Measurements from ENCODE around the gene LRRN4. TPM values are rescaled to one million over a fixed set of nuclear protein-coding genes. Genes with fewer than 3 reads are reported as not detected.

The LRRN4 gene
- not detected for total RNA-seq
- polyA plus RNA-seq = not detected
- 0 to 0.07 (median 0) reads per million in 6 experiments for total RNA-seq

DNA sequence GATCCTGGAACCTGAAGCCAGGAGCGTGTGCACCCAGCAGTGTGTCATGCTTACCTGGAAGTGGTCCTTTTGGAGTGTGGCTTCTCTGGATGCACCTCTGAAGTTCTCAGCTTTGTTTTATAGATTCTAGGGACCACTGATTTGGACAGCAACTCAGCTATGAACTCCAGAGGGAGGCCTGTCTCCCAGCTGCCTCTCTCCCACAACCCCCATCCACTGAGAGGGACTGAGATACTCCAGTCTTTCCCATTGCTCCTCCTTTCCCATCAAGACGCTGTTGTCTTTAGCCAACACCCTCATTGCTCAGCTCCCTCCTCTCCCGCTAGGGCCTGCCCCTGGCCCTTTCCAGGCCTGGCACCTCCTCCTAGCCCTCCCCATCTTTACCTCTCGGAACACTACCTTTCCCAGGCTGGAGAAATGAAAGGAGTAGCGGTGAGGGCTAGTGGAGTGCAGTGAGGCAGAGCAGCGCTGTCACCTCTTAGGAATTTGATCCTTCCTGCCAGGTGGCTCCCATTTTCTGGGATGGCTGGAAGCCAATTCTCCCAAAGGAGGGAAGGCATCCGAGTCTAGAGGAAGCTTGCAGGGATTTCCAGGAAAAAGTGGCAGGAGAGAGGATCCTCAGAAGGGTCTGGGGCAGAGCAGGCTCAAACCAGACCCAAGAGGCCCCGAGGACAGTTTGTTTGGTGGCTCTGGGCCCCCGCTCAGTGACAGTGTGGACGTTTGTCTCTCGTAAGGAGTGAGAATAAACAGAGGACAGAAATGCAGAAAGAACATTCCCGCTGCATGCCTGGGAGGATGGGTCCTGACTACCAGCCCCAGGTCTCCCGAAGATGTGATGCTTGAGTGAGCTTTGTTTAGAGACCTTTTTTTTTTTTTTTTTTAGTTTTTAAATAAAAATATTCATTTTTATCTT is at the start of gene LRRN4:
Gene LRRN4, minus strand, starts transcription at position 285 of the 913 bp plus-strand sequence. CDS start 1,261 bp downstream, outside the sequence.
- POLR2A ChIA-PET = no interaction called here
- ATAC-seq = no peak
- no peak for DNase-seq
- H3K4me1 Mint-ChIP-seq = peaks cover 3 to 17% (median 9%) of the 10 kb centered on the region in 4 donors
- H3K9me3 Mint-ChIP-seq = no peaks in the 10 kb centered on the region
- no peak within 1 kb of the TSS for H3K27ac Mint-ChIP-seq
- peaks cover 13 to 67% (median 37%) of the 10 kb centered on the region in 5 donors for H3K27me3 Mint-ChIP-seq
- H3K4me3 Mint-ChIP-seq = peak within 1 kb of the TSS in 6 of 10 donors; percentile 33 to 70 (median 58)
- peaks cover 0 to 3% (median 0%) of the 10 kb centered on the region in 3 donors for H3K36me3 Mint-ChIP-seq

DNA sequence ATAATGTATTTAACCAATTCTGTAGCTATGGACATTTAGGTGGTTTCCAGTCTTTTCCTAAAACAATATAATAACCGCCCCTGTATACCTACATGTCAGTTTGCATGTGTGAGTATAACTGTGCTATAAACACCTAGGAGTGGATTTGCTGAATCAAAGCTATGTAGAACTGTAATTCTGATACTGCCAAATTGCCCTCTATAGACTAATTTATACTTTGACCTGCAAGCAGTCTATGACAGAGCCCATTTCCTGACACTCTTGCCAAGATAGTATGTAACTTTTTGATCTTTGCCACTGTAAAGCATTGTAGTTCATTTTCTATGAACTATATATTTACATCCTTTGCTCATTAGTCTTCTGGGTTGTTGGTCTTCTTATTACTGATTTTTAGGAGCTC is 49.4 kb upstream of the LRRN4 start:
- Mint-ChIP-seq H3K27ac (no peak overlapping the region), H3K4me1 (no peaks in the 10 kb centered on the region), H3K4me3 (no peak overlapping the region), H3K9me3 (no peaks in the 10 kb centered on the region), H3K36me3 (no peaks in the 10 kb centered on the region), H3K27me3 (peaks cover 0 to 5% (median 0%) of the 10 kb centered on the region in 5 donors)
- no peak for DNase-seq
- no peak for ATAC-seq
- POLR2A ChIA-PET = no interaction called here

DNA sequence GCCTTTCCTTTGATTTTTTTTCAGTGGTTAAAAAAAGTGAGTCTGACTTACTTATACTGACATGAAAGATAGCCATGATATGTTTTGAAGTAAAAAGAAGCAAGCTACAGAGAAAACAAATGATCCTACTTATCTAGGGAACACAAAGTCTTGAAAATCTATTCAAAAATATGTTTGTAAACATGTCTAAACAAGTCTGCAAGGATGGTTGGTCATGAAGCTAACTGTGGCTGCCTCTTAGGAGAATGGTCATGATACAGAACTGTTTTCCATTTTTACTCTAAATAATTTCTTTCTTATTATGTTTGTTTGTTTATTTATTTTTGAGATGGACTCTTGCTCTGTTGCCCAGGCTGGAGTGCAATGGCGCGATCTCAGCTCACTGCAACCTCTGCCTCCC is 47.5 kb upstream of the LRRN4 start:
- no peaks in the 10 kb centered on the region for H3K36me3 Mint-ChIP-seq
- no peaks in the 10 kb centered on the region for H3K4me1 Mint-ChIP-seq
- H3K27me3 Mint-ChIP-seq = peaks cover 0 to 7% (median 6%) of the 10 kb centered on the region in 5 donors
- no peak overlapping the region for H3K4me3 Mint-ChIP-seq
- DNase-seq (no peak), ATAC-seq (no peak)
- POLR2A ChIA-PET = no interaction called here
- H3K9me3 Mint-ChIP-seq = no peaks in the 10 kb centered on the region
- H3K27ac Mint-ChIP-seq = no peak overlapping the region

DNA sequence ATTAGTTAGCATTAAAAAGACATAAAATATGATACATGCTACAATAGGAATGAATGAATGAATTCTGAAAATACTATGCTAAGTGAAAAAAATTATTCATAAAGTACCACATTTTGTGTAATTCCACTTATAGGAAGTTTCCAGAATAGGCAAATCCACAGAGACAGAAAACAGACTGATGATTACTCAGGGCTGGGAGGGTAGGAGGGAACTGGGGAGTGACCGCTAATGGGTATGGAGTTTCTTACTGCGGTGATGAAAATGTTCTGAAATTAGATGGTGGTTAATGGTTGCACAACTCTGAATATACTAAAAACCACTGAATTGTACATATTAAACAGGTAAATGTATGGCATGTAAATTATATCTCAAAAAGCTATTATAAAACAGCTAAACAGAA is 46.4 kb upstream of the LRRN4 start:
- Mint-ChIP-seq H3K27me3 (peaks cover 0 to 9% (median 6%) of the 10 kb centered on the region in 5 donors), H3K9me3 (no peaks in the 10 kb centered on the region), H3K27ac (no peak overlapping the region), H3K36me3 (no peaks in the 10 kb centered on the region), H3K4me1 (no peaks in the 10 kb centered on the region), H3K4me3 (no peak overlapping the region)
- DNase-seq (no peak), ATAC-seq (no peak)
- POLR2A ChIA-PET = no interaction called here

DNA sequence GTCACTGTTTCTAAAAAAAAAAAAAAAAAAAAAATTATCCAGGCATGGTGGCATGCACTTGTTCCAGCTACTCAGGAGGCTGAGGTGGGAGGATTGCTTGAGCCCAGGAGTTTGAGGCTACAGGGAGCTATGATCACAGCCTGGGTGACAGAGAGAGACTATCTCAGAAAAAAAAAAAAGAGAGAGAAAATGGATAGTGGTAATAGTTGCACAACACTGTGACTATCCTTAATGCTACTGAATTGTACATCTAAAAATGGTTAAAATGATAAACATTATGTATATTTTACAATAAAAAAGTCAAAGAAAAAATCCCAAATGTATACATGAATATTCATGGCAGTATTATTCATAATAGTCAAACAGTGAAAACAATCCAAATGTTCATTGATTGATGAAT is 46.0 kb upstream of the LRRN4 start:
- Mint-ChIP-seq H3K4me3 (no peak overlapping the region), H3K36me3 (no peaks in the 10 kb centered on the region), H3K9me3 (no peaks in the 10 kb centered on the region), H3K27ac (no peak overlapping the region), H3K4me1 (no peaks in the 10 kb centered on the region), H3K27me3 (peaks cover 0 to 9% (median 6%) of the 10 kb centered on the region in 5 donors)
- POLR2A ChIA-PET = no interaction called here
- ATAC-seq (no peak), DNase-seq (no peak)

DNA sequence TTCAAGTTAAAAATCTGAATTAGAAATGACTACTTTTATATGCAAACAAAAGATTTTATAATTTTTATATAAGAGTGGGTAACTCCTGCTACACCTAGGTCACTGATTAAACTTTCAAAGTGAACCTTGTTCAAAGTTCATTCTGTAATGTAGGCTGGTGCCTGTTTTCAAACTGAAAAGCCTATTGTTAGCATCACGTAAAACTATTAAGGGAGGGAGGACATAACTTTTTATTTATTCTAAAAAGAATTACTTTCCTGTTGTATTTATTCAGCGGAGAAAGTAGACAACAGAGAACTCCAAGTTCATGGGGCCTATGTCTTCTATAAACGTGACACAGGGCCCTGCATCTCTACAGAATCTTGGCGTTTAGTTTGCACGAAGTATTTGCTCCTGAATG is 41.5 kb upstream of the LRRN4 start:
- no peaks in the 10 kb centered on the region for H3K9me3 Mint-ChIP-seq
- H3K27ac Mint-ChIP-seq = no peak overlapping the region
- H3K36me3 Mint-ChIP-seq = no peaks in the 10 kb centered on the region
- H3K4me3 Mint-ChIP-seq = no peak overlapping the region
- peaks cover 0 to 15% (median 9%) of the 10 kb centered on the region in 5 donors for H3K27me3 Mint-ChIP-seq
- no peak for ATAC-seq
- H3K4me1 Mint-ChIP-seq = no peaks in the 10 kb centered on the region
- no peak for DNase-seq
- POLR2A ChIA-PET = no interaction called here

DNA sequence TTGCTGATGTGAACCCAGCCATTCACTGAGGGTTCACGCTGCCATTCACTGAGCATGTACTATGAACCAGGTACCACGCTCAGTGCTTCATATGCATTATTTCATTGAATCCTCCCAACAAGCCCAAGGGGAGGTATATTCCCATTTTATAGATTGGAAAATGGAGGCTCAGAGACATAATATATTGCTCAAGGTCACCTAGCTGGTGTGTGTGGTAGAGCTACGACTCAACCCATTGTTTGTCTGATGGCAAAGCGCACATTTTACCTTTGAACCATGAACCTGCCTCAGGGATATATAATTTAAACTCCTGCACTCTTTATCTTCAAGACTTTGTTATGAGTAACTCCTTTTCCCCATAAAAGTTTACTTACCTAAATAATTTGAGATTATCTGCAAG is 40.7 kb upstream of the LRRN4 start:
- Mint-ChIP-seq H3K4me1 (no peaks in the 10 kb centered on the region), H3K4me3 (no peak overlapping the region), H3K9me3 (no peaks in the 10 kb centered on the region), H3K27ac (no peak overlapping the region), H3K27me3 (peaks cover 7 to 17% (median 8%) of the 10 kb centered on the region in 5 donors), H3K36me3 (no peaks in the 10 kb centered on the region)
- ATAC-seq = no peak
- DNase-seq = no peak
- POLR2A ChIA-PET = no interaction called here

DNA sequence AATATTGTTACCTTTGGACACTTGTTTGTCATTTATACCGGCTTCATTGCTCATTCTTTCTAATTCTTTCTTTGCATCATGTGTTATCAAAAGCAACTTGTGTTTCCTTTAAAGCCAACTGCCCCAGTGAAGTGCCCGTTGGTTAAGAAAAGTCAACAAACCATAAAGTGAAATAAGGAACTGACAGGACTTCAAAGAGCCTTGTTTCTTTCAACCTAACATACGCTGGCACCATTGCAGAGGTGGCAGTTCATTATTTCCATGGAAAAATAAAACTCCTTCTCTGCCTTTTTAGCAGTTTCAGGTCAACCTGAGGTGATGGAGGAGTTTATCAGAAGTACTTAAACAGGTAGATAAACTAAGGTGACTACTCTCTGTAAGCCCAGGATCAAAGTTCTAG is 40.2 kb upstream of the LRRN4 start:
- Mint-ChIP-seq H3K9me3 (no peaks in the 10 kb centered on the region), H3K27ac (no peak overlapping the region), H3K36me3 (no peaks in the 10 kb centered on the region), H3K4me3 (no peak overlapping the region), H3K4me1 (no peaks in the 10 kb centered on the region), H3K27me3 (peaks cover 8 to 17% (median 11%) of the 10 kb centered on the region in 5 donors)
- DNase-seq = no peak
- ATAC-seq = no peak
- POLR2A ChIA-PET = no interaction called here

DNA sequence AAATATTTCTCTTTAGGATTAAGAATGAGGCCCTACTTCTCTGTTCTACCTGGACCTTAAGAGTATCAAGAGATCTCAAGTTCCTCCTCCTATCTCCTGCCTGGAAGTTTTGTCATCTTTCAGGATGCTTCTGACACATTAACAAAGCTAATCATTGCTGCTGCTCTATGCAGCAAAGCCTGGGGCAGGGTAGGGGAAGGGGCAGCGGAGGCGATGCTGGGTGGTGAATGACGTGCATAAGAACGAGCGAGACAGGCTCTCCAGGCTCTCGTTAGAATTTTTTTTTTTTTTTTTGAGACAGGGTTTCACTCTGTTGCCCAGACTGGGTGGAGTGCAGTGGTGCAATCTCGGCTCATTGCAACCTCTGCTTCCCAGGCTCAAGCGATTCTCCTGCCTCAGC is 37.8 kb upstream of the LRRN4 start:
- ATAC-seq (no peak), DNase-seq (no peak)
- POLR2A ChIA-PET = no interaction called here
- H3K27ac Mint-ChIP-seq = no peak overlapping the region
- no peaks in the 10 kb centered on the region for H3K36me3 Mint-ChIP-seq
- H3K4me3 Mint-ChIP-seq = no peak overlapping the region
- H3K27me3 Mint-ChIP-seq = peaks cover 5 to 13% (median 8%) of the 10 kb centered on the region in 5 donors
- no peaks in the 10 kb centered on the region for H3K9me3 Mint-ChIP-seq
- H3K4me1 Mint-ChIP-seq = no peaks in the 10 kb centered on the region

DNA sequence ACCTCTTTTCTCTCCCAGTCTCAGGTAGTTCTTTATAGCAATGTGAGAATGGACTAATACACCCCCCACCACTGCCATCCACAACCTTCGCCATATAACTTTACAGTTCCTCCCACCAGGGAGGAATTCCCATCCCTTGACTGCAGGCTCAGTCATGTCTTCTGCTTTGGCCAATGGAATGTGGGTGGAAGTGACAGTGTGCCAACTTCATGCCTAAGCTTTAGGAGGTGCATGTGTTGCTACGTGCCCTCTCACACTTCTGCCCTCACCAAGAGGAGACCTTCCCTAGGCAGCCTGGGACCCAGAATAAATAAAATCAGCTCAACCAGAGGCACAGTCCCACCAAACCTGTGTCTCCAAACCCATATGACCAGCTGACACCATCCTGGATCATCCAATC is 33.0 kb upstream of the LRRN4 start:
- DNase-seq (no peak), ATAC-seq (no peak)
- Mint-ChIP-seq H3K4me1 (no peaks in the 10 kb centered on the region), H3K27ac (no peak overlapping the region), H3K27me3 (peaks cover 1 to 16% (median 13%) of the 10 kb centered on the region in 5 donors), H3K9me3 (no peaks in the 10 kb centered on the region), H3K4me3 (no peak overlapping the region), H3K36me3 (no peaks in the 10 kb centered on the region)
- POLR2A ChIA-PET = no interaction called here

DNA sequence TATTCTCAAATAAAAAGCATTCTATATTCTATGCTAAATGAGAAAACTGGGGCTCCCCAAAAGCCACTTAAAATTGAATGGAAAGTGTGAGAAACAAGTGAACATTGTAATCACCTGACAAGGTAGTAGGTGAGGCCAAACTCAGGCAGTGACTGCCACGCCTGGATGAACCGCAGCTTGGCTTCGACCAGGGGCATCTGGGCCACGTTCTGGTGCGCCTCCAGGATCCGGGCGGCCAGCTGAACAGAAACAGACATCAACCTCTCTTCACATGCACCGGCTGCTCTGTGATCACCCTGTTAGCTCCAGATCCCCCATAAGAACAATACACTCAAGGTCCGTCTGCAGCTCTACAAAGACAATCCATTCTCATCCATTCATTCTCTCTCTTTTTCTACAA is 30.1 kb upstream of the LRRN4 start:
- ATAC-seq (no peak), DNase-seq (no peak)
- Mint-ChIP-seq H3K9me3 (no peaks in the 10 kb centered on the region), H3K27me3 (peaks cover 0 to 13% (median 9%) of the 10 kb centered on the region in 5 donors), H3K4me3 (no peak overlapping the region), H3K4me1 (no peaks in the 10 kb centered on the region), H3K36me3 (no peaks in the 10 kb centered on the region), H3K27ac (no peak overlapping the region)
- POLR2A ChIA-PET = no interaction called here

DNA sequence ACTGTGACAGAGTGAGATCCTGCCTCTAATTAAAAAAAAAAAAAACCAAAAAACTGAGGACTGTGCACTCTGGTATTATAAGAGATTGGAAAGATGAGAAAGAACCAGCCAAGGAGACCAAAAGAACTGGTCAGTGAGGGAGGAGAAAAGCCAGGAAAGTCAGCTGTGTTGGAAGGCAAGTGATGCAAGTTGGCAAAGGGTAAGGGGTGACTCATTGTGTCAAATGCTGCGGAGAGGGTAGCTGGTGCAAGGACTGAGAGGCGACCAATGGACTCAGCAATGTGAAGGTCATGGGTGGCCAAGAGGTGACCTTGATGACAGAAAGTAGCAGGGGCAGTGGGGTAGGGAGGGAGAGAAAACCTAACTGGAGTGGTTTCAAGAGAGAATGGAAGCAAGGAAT is 27.4 kb upstream of the LRRN4 start:
- no peak overlapping the region for H3K4me3 Mint-ChIP-seq
- no peak overlapping the region for H3K27ac Mint-ChIP-seq
- H3K27me3 Mint-ChIP-seq = peaks cover 0 to 13% (median 3%) of the 10 kb centered on the region in 5 donors
- DNase-seq (no peak), ATAC-seq (no peak)
- H3K36me3 Mint-ChIP-seq = no peaks in the 10 kb centered on the region
- POLR2A ChIA-PET = no interaction called here
- H3K4me1 Mint-ChIP-seq = no peaks in the 10 kb centered on the region
- no peaks in the 10 kb centered on the region for H3K9me3 Mint-ChIP-seq

DNA sequence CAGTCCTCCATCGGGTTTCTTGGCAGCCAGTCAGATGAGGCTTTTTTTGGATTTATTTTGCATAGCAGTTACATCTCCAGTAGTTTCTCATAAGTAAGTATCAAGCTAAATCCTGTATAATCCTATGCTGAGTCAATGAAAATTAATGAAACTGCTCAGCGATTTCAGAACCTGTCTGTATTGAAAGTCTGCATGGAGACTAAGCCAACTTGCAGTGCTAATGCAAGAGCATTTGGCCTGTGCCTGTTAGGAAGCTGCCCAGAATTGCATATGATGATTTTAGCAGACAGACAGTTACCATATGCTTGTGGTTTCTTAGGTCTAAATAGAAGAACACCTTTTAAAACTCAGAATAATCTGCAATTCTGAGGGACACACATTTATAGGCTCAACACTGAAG is 25.2 kb upstream of the LRRN4 start:
- H3K36me3 Mint-ChIP-seq = no peaks in the 10 kb centered on the region
- no peak overlapping the region for H3K27ac Mint-ChIP-seq
- POLR2A ChIA-PET = interaction anchor here (0.7 kb wide), 1 partner anchor 9 kb away, joined by 6 read pairs; no protein-coding TSS in a partner anchor
- DNase-seq = no peak
- peaks cover 0 to 13% (median under 1%) of the 10 kb centered on the region in 5 donors for H3K27me3 Mint-ChIP-seq
- H3K4me3 Mint-ChIP-seq = no peak overlapping the region
- no peaks in the 10 kb centered on the region for H3K9me3 Mint-ChIP-seq
- peaks cover 0 to 4% (median 4%) of the 10 kb centered on the region in 4 donors for H3K4me1 Mint-ChIP-seq
- no peak for ATAC-seq
